DMS 273 treated with DMSO at 0.1 percent for 48 hours (cell line): ENCODE measurements around the gene AKAP6.

Experiments used
- DNase-seq: peaks from one replicate; lab custom pipeline; 2025; lab: John Stamatoyannopoulos, UW

AKAP6 gene

GRCh38 chr14:32710231-32710671 is 381.2 kb downstream of the AKAP6 start:
- no peak for DNase-seq

GRCh38 chr14:32710731-32711680 is 381.9 kb downstream of the AKAP6 start:
- DNase-seq: no peak

GRCh38 chr14:32713856-32714255 is 384.8 kb downstream of the AKAP6 start:
- no peak for DNase-seq

- no peak for DNase-seq
These were observed 390.5 kb downstream of the AKAP6 start for GRCh38 chr14:32719601-32720000.

- no peak for DNase-seq
These were observed 391.8 kb downstream of the AKAP6 start for GRCh38 chr14:32720927-32721326.

- no peak for DNase-seq
These were observed 393.6 kb downstream of the AKAP6 start for GRCh38 chr14:32722631-32723183.

GRCh38 chr14:32724867-32725471 is 395.9 kb downstream of the AKAP6 start:
- DNase-seq: no peak

- no peak for DNase-seq
These were observed 397.4 kb downstream of the AKAP6 start for GRCh38 chr14:32726516-32726915.

GRCh38 chr14:32727832-32728231 is 398.7 kb downstream of the AKAP6 start:
- DNase-seq: no peak

- DNase-seq: no peak
These were observed 399.4 kb downstream of the AKAP6 start for GRCh38 chr14:32728526-32728925.

GRCh38 chr14:32728976-32729375 is 399.9 kb downstream of the AKAP6 start:
- no peak for DNase-seq

GRCh38 chr14:32731249-32731648 is 402.2 kb downstream of the AKAP6 start:
- no peak for DNase-seq

GRCh38 chr14:32733015-32733414 is 403.9 kb downstream of the AKAP6 start:
- DNase-seq: no peak

GRCh38 chr14:32734261-32734660 is 405.2 kb downstream of the AKAP6 start:
- no peak for DNase-seq

GRCh38 chr14:32737621-32738020 is 408.5 kb downstream of the AKAP6 start:
- DNase-seq: no peak

- DNase-seq: no peak
These were observed 409.2 kb downstream of the AKAP6 start for GRCh38 chr14:32738206-32738871.

GRCh38 chr14:32744811-32745445 is 415.8 kb downstream of the AKAP6 start:
- DNase-seq: no peak

- DNase-seq: no peak
These were observed 425.1 kb downstream of the AKAP6 start for GRCh38 chr14:32754209-32754608.

- no peak for DNase-seq
These were observed 427.1 kb downstream of the AKAP6 start for GRCh38 chr14:32756173-32756572.

GRCh38 chr14:32756775-32757174 is 427.7 kb downstream of the AKAP6 start:
- no peak for DNase-seq

GRCh38 chr14:32757568-32757967 is 428.5 kb downstream of the AKAP6 start:
- no peak for DNase-seq

GRCh38 chr14:32761381-32761968 is 432.4 kb downstream of the AKAP6 start:
- no peak for DNase-seq
